Measurements from ENCODE around the gene C14orf132.

Gene C14orf132

GRCh38 chr14:96059519-96060135 lies 20.5 kb downstream of the C14orf132 start:
- TF ChIP-seq, protein P1, sequence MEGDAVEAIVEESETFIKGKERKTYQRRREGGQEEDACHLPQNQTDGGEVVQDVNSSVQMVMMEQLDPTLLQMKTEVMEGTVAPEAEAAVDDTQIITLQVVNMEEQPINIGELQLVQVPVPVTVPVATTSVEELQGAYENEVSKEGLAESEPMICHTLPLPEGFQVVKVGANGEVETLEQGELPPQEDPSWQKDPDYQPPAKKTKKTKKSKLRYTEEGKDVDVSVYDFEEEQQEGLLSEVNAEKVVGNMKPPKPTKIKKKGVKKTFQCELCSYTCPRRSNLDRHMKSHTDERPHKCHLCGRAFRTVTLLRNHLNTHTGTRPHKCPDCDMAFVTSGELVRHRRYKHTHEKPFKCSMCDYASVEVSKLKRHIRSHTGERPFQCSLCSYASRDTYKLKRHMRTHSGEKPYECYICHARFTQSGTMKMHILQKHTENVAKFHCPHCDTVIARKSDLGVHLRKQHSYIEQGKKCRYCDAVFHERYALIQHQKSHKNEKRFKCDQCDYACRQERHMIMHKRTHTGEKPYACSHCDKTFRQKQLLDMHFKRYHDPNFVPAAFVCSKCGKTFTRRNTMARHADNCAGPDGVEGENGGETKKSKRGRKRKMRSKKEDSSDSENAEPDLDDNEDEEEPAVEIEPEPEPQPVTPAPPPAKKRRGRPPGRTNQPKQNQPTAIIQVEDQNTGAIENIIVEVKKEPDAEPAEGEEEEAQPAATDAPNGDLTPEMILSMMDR (IDR thresholded peaks at IDR 0.05; ENCODE audit: insufficient read depth, low read depth, low read length, missing control alignments) = no peak
- no peak overlapping the region for H3K4me3 ChIP-seq (ENCODE audit: low read length)
- DNase-seq (ENCODE audit: low read depth) = no peak

- DNase-seq (ENCODE audit: low read depth) = no peak
- TF ChIP-seq, protein P1 (IDR thresholded peaks at IDR 0.05; ENCODE audit: insufficient read depth, low read depth, low read length, missing control alignments) = no peak
- H3K4me3 ChIP-seq (ENCODE audit: low read length) = no peak overlapping the region
These were observed 21.2 kb downstream of the C14orf132 start for GRCh38 chr14:96060186-96060933.

- TF ChIP-seq, protein P1 (IDR thresholded peaks at IDR 0.05; ENCODE audit: insufficient read depth, low read depth, low read length, missing control alignments) = no peak
- no peak overlapping the region for H3K4me3 ChIP-seq (ENCODE audit: low read length)
- DNase-seq (ENCODE audit: low read depth) = no peak
These were observed 22.8 kb downstream of the C14orf132 start for GRCh38 chr14:96062010-96062409.

GRCh38 chr14:96062506-96062905 lies 23.3 kb downstream of the C14orf132 start:
- no peak for DNase-seq (ENCODE audit: low read depth)
- TF ChIP-seq, protein P1 (IDR thresholded peaks at IDR 0.05; ENCODE audit: insufficient read depth, low read depth, low read length, missing control alignments) = no peak
- no peak overlapping the region for H3K4me3 ChIP-seq (ENCODE audit: low read length)

DNA sequence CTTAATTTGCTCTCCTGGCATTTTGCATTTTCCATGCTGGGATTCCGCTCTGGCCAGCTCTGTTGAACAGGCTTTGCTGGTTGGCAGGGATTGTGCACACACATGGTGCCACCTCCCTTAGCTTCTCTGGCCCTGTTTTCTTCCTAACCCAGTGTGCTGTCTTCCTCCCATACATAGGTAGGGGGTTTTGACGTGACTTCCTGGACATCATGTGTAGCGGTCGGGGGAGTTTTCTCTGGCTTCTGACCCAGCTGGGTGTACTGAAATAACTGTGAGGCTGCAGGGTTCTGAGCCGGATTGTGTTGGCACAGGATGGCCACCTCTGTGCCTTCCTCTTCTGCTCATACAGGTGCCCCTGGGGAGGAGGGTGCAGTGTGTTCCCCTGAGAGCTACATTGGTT lies 25.7 kb downstream of the C14orf132 start:
- no peak overlapping the region for H3K4me3 ChIP-seq (ENCODE audit: low read length)
- TF ChIP-seq, protein P1 (IDR thresholded peaks at IDR 0.05; ENCODE audit: insufficient read depth, low read depth, low read length, missing control alignments) = no peak
- DNase-seq (ENCODE audit: low read depth) = no peak

- DNase-seq (ENCODE audit: low read depth) = no peak
- TF ChIP-seq, protein P1 (IDR thresholded peaks at IDR 0.05; ENCODE audit: insufficient read depth, low read depth, low read length, missing control alignments) = no peak
- no peak overlapping the region for H3K4me3 ChIP-seq (ENCODE audit: low read length)
These were observed 26.7 kb downstream of the C14orf132 start for GRCh38 chr14:96065661-96066459.
